Eye (tissue), 1 donor: Measurements from ENCODE around the gene STK24.

Source experiments
- DNase-seq: peaks from one replicate; pipeline ENCODE4 v3.0.0-alpha.2; 2015

The STK24 gene

DNA sequence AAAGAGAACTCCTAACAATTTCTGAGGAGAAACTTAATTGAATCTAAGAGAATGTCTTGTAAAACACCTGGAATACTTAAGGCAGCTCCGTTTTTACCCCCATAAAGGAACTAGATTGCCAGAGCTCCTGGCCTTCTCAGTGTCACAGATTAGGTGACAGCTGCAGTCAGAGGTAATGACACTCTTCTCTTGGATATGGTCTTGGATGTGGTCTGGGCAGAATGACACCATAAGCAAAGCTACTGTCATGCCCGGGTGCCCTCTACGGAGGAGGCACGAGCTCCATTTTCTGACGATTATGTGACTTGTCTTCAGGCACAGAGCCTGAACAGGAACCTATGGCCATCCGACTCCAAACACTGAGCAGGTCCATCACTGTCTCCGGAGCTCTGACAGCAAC is 46.7 kb downstream of the STK24 start:
- no peak for DNase-seq

GRCh38 chr13:98529171-98529570 is 47.7 kb downstream of the STK24 start:
- DNase-seq: no peak

DNA sequence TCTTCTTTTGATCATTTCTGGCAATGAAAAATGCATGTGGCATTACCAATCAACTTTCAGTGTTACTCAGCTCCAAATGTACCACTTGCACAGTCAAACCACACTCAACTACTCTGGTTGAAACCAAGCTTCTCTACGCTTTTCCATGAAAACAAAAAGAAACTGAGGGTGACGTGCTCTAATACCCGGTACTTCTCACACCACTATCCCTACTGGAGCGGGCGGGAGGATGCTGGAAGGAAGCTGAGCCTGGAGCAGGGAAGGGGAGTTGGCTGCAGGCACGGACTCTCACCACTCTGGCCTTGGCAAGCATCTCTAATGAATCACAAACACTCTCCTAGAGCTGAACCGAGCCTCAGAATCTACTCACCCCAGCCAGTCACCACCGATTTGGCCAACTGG is 48.2 kb downstream of the STK24 start:
- DNase-seq: no peak

GRCh38 chr13:98527526-98527925 is 49.4 kb downstream of the STK24 start:
- DNase-seq: no peak

- no peak for DNase-seq
These were observed 50.8 kb downstream of the STK24 start for GRCh38 chr13:98526182-98526512.

DNA sequence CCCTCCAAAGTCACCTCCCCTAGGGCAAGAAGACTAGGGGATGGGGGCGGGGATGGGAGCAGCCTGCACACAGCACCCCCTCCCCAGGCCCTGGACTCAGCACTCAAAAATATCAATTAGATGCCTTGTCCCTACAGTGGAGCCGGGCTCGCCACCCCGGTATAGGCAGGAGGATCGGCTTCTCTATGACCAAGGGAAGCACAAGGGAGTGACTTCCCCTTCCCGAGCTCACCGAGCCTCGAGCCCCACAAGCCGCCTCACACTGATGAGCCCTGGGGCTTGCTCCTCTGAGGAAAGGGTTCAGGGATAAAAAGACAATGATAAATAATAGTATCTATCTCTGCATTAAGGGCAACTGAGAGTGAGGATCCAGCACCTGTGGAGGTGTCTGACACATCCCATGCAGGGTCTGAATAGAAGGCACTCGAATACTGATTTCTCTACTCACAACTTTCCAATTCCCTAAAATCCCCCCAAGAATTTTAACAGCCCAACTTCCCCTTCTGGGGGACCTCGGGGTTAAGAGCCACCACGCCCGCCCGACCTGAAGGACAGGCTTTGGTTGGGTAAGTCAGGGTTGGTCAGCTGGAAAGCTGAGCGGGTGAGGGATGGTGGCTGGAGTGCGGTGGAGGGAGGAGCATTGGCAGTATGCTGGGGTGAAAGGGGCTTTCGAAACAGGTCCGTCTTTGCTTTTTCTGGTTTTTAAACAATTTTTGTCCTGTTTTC is 51.3 kb downstream of the STK24 start:
- no peak for DNase-seq

- no peak for DNase-seq
These were observed 52.1 kb downstream of the STK24 start for GRCh38 chr13:98524793-98525192.

- no peak for DNase-seq
These were observed 52.5 kb downstream of the STK24 start for GRCh38 chr13:98524391-98524790.

DNA sequence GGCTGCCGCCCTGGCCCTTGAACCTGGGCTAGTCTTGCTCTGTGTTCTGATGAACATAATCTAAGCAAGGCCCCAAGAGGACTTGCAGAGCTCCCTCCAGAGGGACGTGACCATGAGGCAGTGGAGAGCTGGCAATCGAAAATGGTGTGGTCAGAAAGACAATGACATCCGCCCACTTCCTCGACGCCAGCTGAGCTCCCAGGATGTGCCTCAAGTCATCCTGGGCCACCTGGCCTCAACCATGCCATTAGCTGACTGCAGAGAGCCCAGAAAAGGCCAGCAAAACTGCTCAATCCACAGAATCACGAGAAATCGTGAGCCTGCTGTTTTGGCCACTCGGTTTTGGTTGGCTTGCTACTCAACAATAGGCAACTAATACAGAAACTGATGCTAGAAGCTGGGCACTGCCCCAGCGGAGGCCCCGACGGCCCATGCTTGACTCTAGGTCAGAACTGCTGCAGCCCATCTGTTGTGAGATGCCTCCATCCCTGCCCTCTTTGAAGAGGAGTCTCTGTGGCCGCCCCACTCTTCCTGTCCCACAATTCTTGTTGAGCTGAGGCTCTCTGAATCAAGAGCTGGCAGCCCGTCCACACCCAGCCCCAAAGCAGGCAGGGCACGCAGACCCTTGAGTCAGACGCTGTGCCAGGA is 53.3 kb downstream of the STK24 start:
- no peak for DNase-seq

GRCh38 chr13:98522371-98522770 is 54.5 kb downstream of the STK24 start:
- no peak for DNase-seq

- DNase-seq: no peak
These were observed 55.3 kb downstream of the STK24 start for GRCh38 chr13:98521461-98522247.

GRCh38 chr13:98520674-98521449 is 56.0 kb downstream of the STK24 start:
- no peak for DNase-seq

GRCh38 chr13:98519976-98520375 is 56.9 kb downstream of the STK24 start:
- no peak for DNase-seq

DNA sequence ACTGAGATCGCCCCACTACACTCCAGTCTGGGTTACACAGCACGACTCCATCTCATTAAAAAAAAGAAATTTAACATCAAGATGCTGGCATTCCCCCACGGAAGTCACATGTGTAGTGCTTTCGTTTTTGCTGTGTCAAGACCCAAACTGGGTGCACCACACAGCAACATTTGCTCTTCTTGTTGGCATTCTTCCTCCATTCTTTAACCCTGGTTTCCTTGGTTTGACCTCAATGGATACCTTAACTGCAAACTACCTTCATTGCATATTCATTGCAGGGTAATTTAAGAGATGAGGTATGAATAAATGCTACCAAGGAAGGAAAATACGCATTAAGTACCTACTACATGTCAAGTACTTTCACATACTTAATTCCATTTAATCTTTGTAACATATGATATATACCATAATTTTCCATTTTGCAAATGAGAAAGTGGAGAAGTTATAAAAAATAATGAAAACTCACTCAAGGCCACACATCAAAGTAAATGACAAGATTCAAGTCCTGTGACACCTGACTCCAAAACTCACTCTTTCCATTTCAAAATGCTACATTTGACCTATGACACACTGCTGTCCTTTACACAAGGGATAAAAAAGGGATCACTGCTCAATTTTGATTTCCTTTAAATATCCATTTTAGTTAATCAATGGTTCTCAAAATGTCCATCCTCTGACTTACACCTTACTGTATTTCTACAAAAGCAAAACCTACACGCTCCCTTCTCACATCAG is 59.2 kb downstream of the STK24 start:
- DNase-seq: no peak

- no peak for DNase-seq
These were observed 61.0 kb downstream of the STK24 start for GRCh38 chr13:98515818-98516465.

DNA sequence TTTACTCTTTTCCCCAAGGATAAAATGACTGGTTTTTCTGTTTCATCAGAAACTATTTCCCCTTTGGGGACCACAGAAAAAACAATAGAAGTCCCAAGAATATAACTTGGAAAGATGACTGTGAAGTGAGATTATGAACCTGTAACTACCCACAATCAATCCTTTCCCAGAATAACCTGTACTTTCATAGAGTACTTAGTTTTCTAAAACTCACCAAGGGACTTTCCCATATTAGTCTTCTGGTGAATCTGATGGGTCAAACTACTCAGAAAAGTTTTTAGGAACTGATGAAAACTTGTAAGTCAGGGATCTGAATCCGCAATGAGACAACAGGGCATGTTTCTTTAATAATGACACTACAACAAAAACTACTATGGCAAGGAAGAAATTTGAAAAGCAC is 62.6 kb downstream of the STK24 start:
- DNase-seq: no peak

GRCh38 chr13:98513837-98514236 is 63.1 kb downstream of the STK24 start:
- DNase-seq: no peak

DNA sequence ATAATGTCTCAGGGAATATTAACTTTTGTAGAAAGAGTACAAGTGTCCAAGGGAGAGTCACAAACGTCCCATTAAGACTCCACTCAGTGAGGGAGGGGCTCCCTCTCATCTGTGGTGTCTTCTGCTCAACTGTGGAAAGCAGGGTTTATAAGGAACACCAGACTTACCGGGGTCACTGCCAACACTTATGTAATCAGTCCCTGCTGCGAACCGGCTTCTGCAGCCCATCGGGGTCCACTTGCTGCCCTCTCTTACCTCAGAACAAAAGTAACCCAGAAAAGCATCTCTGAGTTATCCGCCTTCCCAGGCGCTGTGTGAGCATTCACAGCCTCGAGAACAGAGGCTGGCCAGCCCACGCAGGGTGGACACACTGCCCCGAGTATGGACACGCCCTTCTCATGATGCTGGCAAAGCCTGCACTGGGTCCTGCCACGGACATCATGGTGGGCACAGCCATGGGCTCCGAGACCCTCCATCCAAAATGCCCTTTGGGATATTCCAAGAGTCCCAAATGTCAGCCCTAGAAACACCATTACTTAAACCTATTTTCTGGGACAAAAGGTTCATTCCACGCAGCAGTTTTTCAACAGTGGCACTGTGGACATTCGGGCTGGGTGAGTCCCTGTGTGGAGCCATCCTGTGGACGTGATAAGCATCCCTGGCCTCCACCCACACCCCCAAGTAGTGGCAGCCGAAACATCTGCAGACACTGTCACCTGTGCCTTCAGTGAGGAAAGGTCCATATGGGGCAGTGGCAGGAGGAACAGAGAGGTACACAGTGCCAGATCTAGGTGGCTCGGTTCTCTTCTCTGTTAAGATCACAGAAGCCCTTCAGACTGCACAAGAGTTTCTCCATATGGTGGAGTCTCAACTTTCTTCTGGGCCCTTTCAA is 63.9 kb downstream of the STK24 start:
- DNase-seq: no peak

DNA sequence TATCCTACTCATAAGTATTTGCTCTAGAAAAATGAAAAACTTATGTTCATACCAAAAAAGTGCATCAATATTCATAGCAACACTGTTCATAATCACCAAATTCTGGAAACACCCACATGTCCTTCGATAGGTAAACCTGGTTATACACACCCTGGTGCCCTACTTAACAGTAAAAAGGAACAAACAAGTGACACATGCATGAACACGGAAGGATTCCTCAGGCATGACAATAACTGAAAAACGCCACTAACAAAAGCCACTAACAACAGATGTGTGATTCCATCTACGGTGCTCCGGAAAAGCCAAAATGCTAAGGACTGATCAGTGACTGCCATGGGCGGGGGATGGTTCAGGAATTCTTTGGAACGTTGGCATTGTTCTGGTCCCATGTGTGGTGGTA is 65.5 kb downstream of the STK24 start:
- DNase-seq: no peak

DNA sequence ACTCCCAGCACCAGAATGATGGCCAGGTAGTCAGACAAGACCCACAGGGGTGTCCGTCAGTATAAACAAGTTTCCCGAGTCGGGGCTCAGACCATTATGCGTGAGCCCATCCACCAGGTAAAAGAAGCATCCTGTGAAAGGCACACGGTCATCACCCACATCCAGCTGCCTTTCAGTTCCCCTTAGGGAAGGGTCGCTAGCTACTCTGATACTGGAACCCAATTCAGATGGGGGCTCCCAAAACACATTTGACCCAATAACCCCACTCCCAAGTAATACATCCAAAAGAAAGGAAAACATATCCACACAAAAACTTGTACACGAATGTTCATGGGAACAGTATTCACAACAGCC is 66.8 kb downstream of the STK24 start:
- no peak for DNase-seq
